HepG2 (cell line): ENCODE results near the gene NUDT16. TPM values are rescaled to one million over a fixed set of nuclear protein-coding genes. Genes with fewer than 3 reads are reported as not detected.

ENCODE experiments used
- ATAC-seq: fragments of 200-7000 bp; cut with Tn5 transposase; 3 replicates; pipeline ENCODE4 v1.9.1; 2020; ENCODE audit warnings: mild to moderate bottlenecking, moderate library complexity
- BruUV-seq: library from RNA; stranded (reverse); fragments of 400-500 nt; replicated peaks from 2 replicates; lab custom pipeline; 2021; lab: Mats Ljungman, UMichigan
- CTCF ChIA-PET: fragments of 300-600 bp; formaldehyde crosslinking; extraction: SDS; loops from one replicate; lab custom pipeline; 2021; ENCODE audit warnings: low total read pairs, inconsistent platforms, low intra/inter-chr PET ratio; lab: Yijun Ruan, JAX
- POLR2A ChIA-PET: fragments of 350-600 bp; sonication (Branson Sonifier 250); formaldehyde crosslinking; loops from one replicate; lab custom pipeline; 2020; ENCODE audit warnings: antibody characterized with exemption, inconsistent platforms; lab: Yijun Ruan, JAX
- DNase-seq: peaks from one replicate; pipeline ENCODE4 v3.0.0-alpha.2; 2015; ENCODE audit warnings: low spot score
- FAIRE-seq: peaks from 3 replicates; lab custom pipeline; 2011; peaks lifted over from hg19 to GRCh38; lab: Jason Lieb, UNC
- H2AFZ ChIP-seq: one replicate; pipeline ENCODE4 v1.6.1; 2011; ENCODE audit warnings: low read length, inconsistent platforms
- H3K27ac ChIP-seq: fragments of 300-600 bp; 3 replicates; pipeline ENCODE4 v1.8.0; 2011; ENCODE audit warnings: mixed run types, mild to moderate bottlenecking, mixed read lengths, low read length, inconsistent platforms; ENCODE audit not compliant: insufficient read depth; ENCODE audit errors: extremely low read length
- H3K27me3 ChIP-seq, 2 experiments: fragments of 200-600 bp in 1 of 2; 2 replicates in 1 of 2; 3 replicates in 1 of 2; pipeline versions ENCODE4 v1.6.0 to v1.8.0; 2011; ENCODE audit warnings: low read length in 2 of 2, mild to moderate bottlenecking in 2 of 2, moderate library complexity in 2 of 2, inconsistent platforms in 1 of 2; ENCODE audit not compliant: insufficient read depth in 2 of 2, control insufficient read depth in 1 of 2
- H3K36me3 ChIP-seq, 2 experiments: fragments of 200-600 bp in 1 of 2; replicated peaks in 1 of 2; 2 replicates in 1 of 2; 3 replicates in 1 of 2; pipeline versions ENCODE4 v1.5.1 to v1.8.0; 2011; ENCODE audit warnings: low read length in 2 of 2, inconsistent platforms in 1 of 2; ENCODE audit not compliant: insufficient read depth in 2 of 2, control insufficient read depth in 1 of 2
- H3K4me1 ChIP-seq: 2 replicates; pipeline ENCODE4 v1.5.1; 2012; ENCODE audit warnings: low read length, inconsistent platforms; ENCODE audit not compliant: insufficient read depth
- H3K4me2 ChIP-seq: 2 replicates; pipeline ENCODE4 v1.6.0; 2011; ENCODE audit warnings: low read depth, low read length, inconsistent platforms
- H3K4me3 ChIP-seq, 3 experiments: fragments of 200-600 bp in 1 of 3; sonication (generic), shearing (Covaris generic) in 1 of 3; replicated peaks in 1 of 3; 2 replicates each; pipeline ENCODE4 v1.5.1; 2011 to 2016; ENCODE audit warnings: low read length in 3 of 3, inconsistent platforms in 2 of 3, low read depth in 2 of 3, mild to moderate bottlenecking in 2 of 3, control low read depth in 1 of 3, mixed read lengths in 1 of 3; ENCODE audit not compliant: insufficient read depth in 1 of 3
- H3K79me2 ChIP-seq: one replicate; pipeline ENCODE4 v1.6.1; 2011; ENCODE audit warnings: low read length, inconsistent platforms; ENCODE audit not compliant: insufficient read depth
- H3K9ac ChIP-seq: 2 replicates; pipeline ENCODE4 v1.6.0; 2011; ENCODE audit warnings: mild to moderate bottlenecking, low read depth, low read length, inconsistent platforms; ENCODE audit not compliant: insufficient read depth
- H3K9me3 ChIP-seq: 2 replicates; pipeline ENCODE4 v1.5.1; 2012; ENCODE audit warnings: mild to moderate bottlenecking, low read length
- H4K20me1 ChIP-seq: 2 replicates; pipeline ENCODE4 v1.6.0; 2011; ENCODE audit warnings: inconsistent platforms, mild to moderate bottlenecking, low read length, moderate library complexity; ENCODE audit not compliant: insufficient read depth
- ELF4 ChIP-seq: sonication (generic); formaldehyde crosslinking; IDR thresholded peaks from 2 replicates; pipeline ENCODE4 v1.5.0; 2020; ENCODE audit warnings: missing genetic modification reagents, mild to moderate bottlenecking, moderate library complexity, borderline replicate concordance
- HDAC6 ChIP-seq: fragments of 200-600 bp; sonication (generic); IDR thresholded peaks from 2 replicates; pipeline ENCODE4 v1.7.0; 2017; ENCODE audit warnings: mild to moderate bottlenecking, antibody characterized with exemption, low read length, low read depth
- SMARCE1 ChIP-seq: fragments of 450-650 bp; IDR thresholded peaks from 2 replicates; pipeline ENCODE4 v1.6.1; 2017; ENCODE audit warnings: borderline replicate concordance
- ZMYM3 ChIP-seq: sonication (generic); formaldehyde crosslinking; IDR thresholded peaks from 2 replicates; pipeline ENCODE4 v1.5.1; 2020; ENCODE audit warnings: mild to moderate bottlenecking, missing genetic modification reagents
- ZNF530 ChIP-seq: sonication (generic); formaldehyde crosslinking; IDR thresholded peaks from 2 replicates; pipeline ENCODE4 v1.5.0; 2020; ENCODE audit warnings: low read depth, mild to moderate bottlenecking, missing genetic modification reagents
- ZNF564 ChIP-seq: sonication (generic); formaldehyde crosslinking; IDR thresholded peaks from 2 replicates; pipeline ENCODE4 v1.8.1; 2023; ENCODE audit warnings: mild to moderate bottlenecking, missing genetic modification reagents
- ZNF577 ChIP-seq: sonication (generic); formaldehyde crosslinking; IDR thresholded peaks from 2 replicates; pipeline ENCODE4 v1.4.0; 2020; ENCODE audit warnings: mild to moderate bottlenecking, low read depth, missing genetic modification reagents, borderline replicate concordance
- WGBS: methylation state at CpG from one replicate; pipeline ENCODE4 v1.1.6; 2017; ENCODE audit warnings: low lambda C conversion rate; 5-methylcytosine and 5-hydroxymethylcytosine counted together
- in situ Hi-C: cut with HindIII; loops from 2 replicates; pipeline ENCODE4 v1.10.0; 2017; ENCODE audit warnings: low pct_unique_long_range_greater_than_20kb; ENCODE audit not compliant: extremely low pct_ligation_motif_present
- intact Hi-C: fragments of 100-400 bp; cut with micrococcal nuclease; formaldehyde crosslinking; loops from one replicate; pipeline ENCODE4 v1.10.0; 2022; ENCODE audit not compliant: unreplicated experiment
- polyA plus RNA-seq, 8 experiments: library from polyadenylated mRNA; depleted of rRNA in 3 of 8; stranded (reverse) in 7 of 8; unstranded in 1 of 8; fragments of >200 nt; fragmentation: Illumina TruSeq in 4 of 8; extraction: Trizol in 4 of 8; gene quantifications; 2 replicates each; pipeline versions ENCODE4 v1.2.1 to v1.2.3, GENCODE V29; 2011 to 2016; ENCODE audit warnings: low read depth in 4 of 8, missing spikeins in 1 of 8, mixed read lengths in 1 of 8; ENCODE audit not compliant: insufficient read depth in 1 of 8
- total RNA-seq, 5 experiments: library from RNA; depleted of rRNA; stranded (reverse); fragments of >200 nt; fragmentation: Illumina TruSeq; extraction: Trizol; gene quantifications; 2 replicates each; pipeline ENCODE4 v1.2.3, GENCODE V29; 2016; ENCODE audit warnings: low read depth in 1 of 5
- TF ChIP-seq, protein P1 (sequence below): sonication (generic); formaldehyde crosslinking; conservative IDR thresholded peaks from 2 replicates; pipeline ENCODE4 v1.8.0; 2022; ENCODE audit warnings: mild to moderate bottlenecking, moderate library complexity, missing genetic modification reagents
- TF ChIP-seq, protein P2 (sequence below): sonication (generic); formaldehyde crosslinking; IDR thresholded peaks from 2 replicates; pipeline ENCODE4 v1.5.1; 2020; ENCODE audit warnings: mild to moderate bottlenecking, missing genetic modification reagents, borderline replicate concordance
- TF ChIP-seq, protein P3 (sequence below): sonication (generic); formaldehyde crosslinking; IDR thresholded peaks from 2 replicates; pipeline ENCODE4 v1.8.0; 2023; ENCODE audit warnings: mild to moderate bottlenecking, missing genetic modification reagents

Gene NUDT16
- total and polyA plus RNA-seq, 2 of the 13 experiments (the other 11 are each of a cell fraction or from before 2014, with no cell fraction given), result 5.4 to 14.8 TPM

DNA sequence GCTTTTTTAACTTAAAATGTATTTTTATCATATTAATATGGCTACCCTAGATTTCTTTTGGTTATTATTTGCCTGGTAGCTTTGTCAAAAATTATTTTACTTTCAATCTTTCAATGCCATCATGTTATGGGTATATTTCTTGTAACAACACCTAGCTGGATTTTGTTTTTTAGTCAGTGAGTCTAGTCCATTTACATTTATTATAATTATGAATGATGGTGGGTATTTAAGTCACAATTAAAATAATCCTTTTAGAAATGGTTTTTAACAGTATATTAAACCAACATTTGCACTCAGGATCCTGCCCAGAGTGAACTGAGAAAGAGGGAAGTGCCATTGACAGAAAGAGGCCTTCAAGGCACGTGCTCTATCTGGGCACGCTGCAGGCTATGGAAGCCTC lies 39.8 kb upstream of the NUDT16 start:
- POLR2A ChIA-PET, result no interaction called here
- intact Hi-C loops, result no loop called here
- TF ChIP-seq, protein P1, sequence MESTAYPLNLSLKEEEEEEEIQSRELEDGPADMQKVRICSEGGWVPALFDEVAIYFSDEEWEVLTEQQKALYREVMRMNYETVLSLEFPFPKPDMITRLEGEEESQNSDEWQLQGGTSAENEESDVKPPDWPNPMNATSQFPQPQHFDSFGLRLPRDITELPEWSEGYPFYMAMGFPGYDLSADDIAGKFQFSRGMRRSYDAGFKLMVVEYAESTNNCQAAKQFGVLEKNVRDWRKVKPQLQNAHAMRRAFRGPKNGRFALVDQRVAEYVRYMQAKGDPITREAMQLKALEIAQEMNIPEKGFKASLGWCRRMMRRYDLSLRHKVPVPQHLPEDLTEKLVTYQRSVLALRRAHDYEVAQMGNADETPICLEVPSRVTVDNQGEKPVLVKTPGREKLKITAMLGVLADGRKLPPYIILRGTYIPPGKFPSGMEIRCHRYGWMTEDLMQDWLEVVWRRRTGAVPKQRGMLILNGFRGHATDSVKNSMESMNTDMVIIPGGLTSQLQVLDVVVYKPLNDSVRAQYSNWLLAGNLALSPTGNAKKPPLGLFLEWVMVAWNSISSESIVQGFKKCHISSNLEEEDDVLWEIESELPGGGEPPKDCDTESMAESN (CRISPR knock-in tag), result no peak
- TF ChIP-seq, protein P2, sequence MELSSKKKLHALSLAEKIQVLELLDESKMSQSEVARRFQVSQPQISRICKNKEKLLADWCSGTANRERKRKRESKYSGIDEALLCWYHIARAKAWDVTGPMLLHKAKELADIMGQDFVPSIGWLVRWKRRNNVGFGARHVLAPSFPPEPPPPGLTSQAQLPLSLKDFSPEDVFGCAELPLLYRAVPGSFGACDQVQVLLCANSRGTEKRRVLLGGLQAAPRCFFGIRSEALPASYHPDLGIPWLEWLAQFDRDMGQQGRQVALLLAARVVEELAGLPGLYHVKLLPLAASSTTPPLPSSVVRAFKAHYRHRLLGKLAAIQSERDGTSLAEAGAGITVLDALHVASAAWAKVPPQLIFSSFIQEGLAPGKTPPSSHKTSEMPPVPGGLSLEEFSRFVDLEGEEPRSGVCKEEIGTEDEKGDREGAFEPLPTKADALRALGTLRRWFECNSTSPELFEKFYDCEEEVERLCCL (CRISPR knock-in tag), result no peak
- TF ChIP-seq ELF4 (CRISPR knock-in tag) (no peak), ZNF564 (CRISPR knock-in tag) (no peak), ZNF577 (CRISPR knock-in tag) (no peak), SMARCE1 (no peak), ZNF530 (CRISPR knock-in tag) (no peak), HDAC6 (no peak), ZMYM3 (no peak)
- TF ChIP-seq, protein P3, sequence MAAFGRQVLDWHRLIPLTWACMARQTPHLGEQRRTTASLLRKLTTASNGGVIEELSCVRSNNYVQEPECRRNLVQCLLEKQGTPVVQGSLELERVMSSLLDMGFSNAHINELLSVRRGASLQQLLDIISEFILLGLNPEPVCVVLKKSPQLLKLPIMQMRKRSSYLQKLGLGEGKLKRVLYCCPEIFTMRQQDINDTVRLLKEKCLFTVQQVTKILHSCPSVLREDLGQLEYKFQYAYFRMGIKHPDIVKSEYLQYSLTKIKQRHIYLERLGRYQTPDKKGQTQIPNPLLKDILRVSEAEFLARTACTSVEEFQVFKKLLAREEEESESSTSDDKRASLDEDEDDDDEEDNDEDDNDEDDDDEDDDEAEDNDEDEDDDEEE, result no peak

More for the DNA sequence above, 39.8 kb upstream of the NUDT16 start:
- no peaks in the 10 kb centered on the region for H3K4me1 ChIP-seq
- no peak overlapping the region for H2AFZ ChIP-seq
- H4K20me1 ChIP-seq, result no peaks in the 10 kb centered on the region
- H3K9ac ChIP-seq, result no peak overlapping the region
- DNase-seq (no peak), FAIRE-seq (no peak), ATAC-seq (no peak)
- WGBS, result 33% methylated on average over 2 of the region's 2 CpGs
- CTCF ChIA-PET, result no interaction called here
- BruUV-seq, result no TSS peak
- H3K79me2 ChIP-seq, result no peaks in the 10 kb centered on the region
- no peak overlapping the region for H3K4me2 ChIP-seq
- no peaks in the 10 kb centered on the region for H3K9me3 ChIP-seq
- in situ Hi-C loops, result no loop called here
- no peak overlapping the region for H3K4me3 ChIP-seq
- no peak overlapping the region for H3K27ac ChIP-seq
- H3K27me3 ChIP-seq, result no peaks in the 10 kb centered on the region; a peak in 1 of 5 replicates
- no peaks in the 10 kb centered on the region for H3K36me3 ChIP-seq
